ENCODE measurements around the gene RAB5A.
"Not testable (repeated sequence)": the region's sequence is repeated elsewhere in the genome, so short reads cannot be mapped to it uniquely, and the experiment has no call there.

Gene RAB5A

GRCh38 chr3:19948226-19948591 is 1.3 kb downstream of the RAB5A start:
- no peak for DNase-seq

- DNase-seq: no peak
These were observed 3.4 kb downstream of the RAB5A start for GRCh38 chr3:19950316-19950715.

- no peak for DNase-seq
These were observed 7.8 kb downstream of the RAB5A start for GRCh38 chr3:19954676-19955075.

GRCh38 chr3:19957354-19957753 is 10.5 kb downstream of the RAB5A start:
- DNase-seq: not testable (repeated sequence)

- DNase-seq: no peak
These were observed 12.6 kb downstream of the RAB5A start for GRCh38 chr3:19959505-19959904.

GRCh38 chr3:19960696-19961095 is 13.8 kb downstream of the RAB5A start:
- no peak for DNase-seq

- no peak for DNase-seq
These were observed 15.1 kb downstream of the RAB5A start for GRCh38 chr3:19961960-19962359.

- no peak for DNase-seq
These were observed 20.3 kb downstream of the RAB5A start for GRCh38 chr3:19967208-19967607.

GRCh38 chr3:19967812-19968211 is 20.9 kb downstream of the RAB5A start:
- DNase-seq: no peak

GRCh38 chr3:19970327-19970726 is 23.4 kb downstream of the RAB5A start:
- DNase-seq: no peak

- DNase-seq: no peak
These were observed 25.2 kb downstream of the RAB5A start for GRCh38 chr3:19972054-19972453.

GRCh38 chr3:19988904-19989303 is 42.0 kb downstream of the RAB5A start:
- not testable (repeated sequence) for DNase-seq

- DNase-seq: no peak
These were observed 47.9 kb downstream of the RAB5A start for GRCh38 chr3:19994796-19995195.

- DNase-seq: no peak
These were observed 50.6 kb downstream of the RAB5A start for GRCh38 chr3:19997502-19997901.

- DNase-seq: no peak
These were observed 55.0 kb downstream of the RAB5A start for GRCh38 chr3:20001932-20002331.

- DNase-seq: no peak
These were observed 61.1 kb downstream of the RAB5A start for GRCh38 chr3:20007960-20008359.

GRCh38 chr3:20008646-20009045 is 61.7 kb downstream of the RAB5A start:
- DNase-seq: no peak

- no peak for DNase-seq
These were observed 65.3 kb downstream of the RAB5A start, which contains the start of gene PP2D1 for GRCh38 chr3:20012164-20012563. TSS of gene PP2D1 (minus strand) at chr3:20012264. CDS start at chr3:20012072, 192 bp downstream.

- DNase-seq: no peak
These were observed 66.5 kb downstream of the RAB5A start for GRCh38 chr3:20013396-20013795.

GRCh38 chr3:20015525-20015924 is 68.6 kb downstream of the RAB5A start:
- DNase-seq: no peak

- DNase-seq: not testable (repeated sequence)
These were observed 69.2 kb downstream of the RAB5A start for GRCh38 chr3:20016076-20016475.

- DNase-seq: no peak
These were observed 76.2 kb downstream of the RAB5A start for GRCh38 chr3:20022954-20023622.

GRCh38 chr3:20023623-20024405 is 76.9 kb downstream of the RAB5A start:
- no peak for DNase-seq

- DNase-seq: no peak
These were observed 80.2 kb downstream of the RAB5A start for GRCh38 chr3:20027136-20027535.
